ENCODE data around the gene WASF3. TPM values are rescaled to one million over a fixed set of nuclear protein-coding genes. Genes with fewer than 3 reads are reported as not detected.
A peak's percentile ranks its signal among the peaks of the same experiment; 100 is the strongest.

The WASF3 gene
- total RNA-seq, 1 donor from 2014 or later: 187 TPM

GRCh38 chr13:26561651-26562511, 4.4 kb downstream of the WASF3 start:
- H3K27me3 Mint-ChIP-seq: peaks cover 1% of the 10 kb centered on the region
- peaks cover 30% of the 10 kb centered on the region for H3K4me1 Mint-ChIP-seq (ENCODE audit: low read depth)
- DNase-seq (ENCODE audit: low spot score, unreplicated experiment): no peak
- H3K27ac Mint-ChIP-seq: no peak overlapping the region
- TF ChIP-seq CTCF (IDR thresholded peaks at IDR 0.05; ENCODE audit: unreplicated experiment): no peak
- H3K9me3 Mint-ChIP-seq (ENCODE audit: low read depth): no peaks in the 10 kb centered on the region
- H3K4me3 Mint-ChIP-seq (ENCODE audit: low read depth): no peak overlapping the region
- H3K36me3 Mint-ChIP-seq (ENCODE audit: insufficient read depth): peaks cover 7% of the 10 kb centered on the region

- H3K9me3 Mint-ChIP-seq (ENCODE audit: low read depth): no peaks in the 10 kb centered on the region
- no peaks in the 10 kb centered on the region for H3K27me3 Mint-ChIP-seq
- peaks cover 7% of the 10 kb centered on the region for H3K36me3 Mint-ChIP-seq (ENCODE audit: insufficient read depth)
- TF ChIP-seq CTCF (IDR thresholded peaks at IDR 0.05; ENCODE audit: unreplicated experiment): no peak
- peak overlapping the region; percentile 85 for H3K27ac Mint-ChIP-seq
- H3K4me1 Mint-ChIP-seq (ENCODE audit: low read depth): peaks cover 34% of the 10 kb centered on the region
- H3K4me3 Mint-ChIP-seq (ENCODE audit: low read depth): no peak overlapping the region
- no peak for DNase-seq (ENCODE audit: low spot score, unreplicated experiment)
Measured at GRCh38 chr13:26562512-26562890, 5.0 kb downstream of the WASF3 start.

GRCh38 chr13:26563713-26564112, 6.2 kb downstream of the WASF3 start:
- Mint-ChIP-seq H3K4me1 (ENCODE audit: low read depth) (peaks cover 41% of the 10 kb centered on the region), H3K27me3 (no peaks in the 10 kb centered on the region), H3K27ac (peak overlapping the region; percentile 60), H3K36me3 (ENCODE audit: insufficient read depth) (peaks cover 13% of the 10 kb centered on the region), H3K9me3 (ENCODE audit: low read depth) (peaks cover 7% of the 10 kb centered on the region), H3K4me3 (ENCODE audit: low read depth) (no peak overlapping the region)
- no peak for TF ChIP-seq CTCF (IDR thresholded peaks at IDR 0.05; ENCODE audit: unreplicated experiment)
- no peak for DNase-seq (ENCODE audit: low spot score, unreplicated experiment)

GRCh38 chr13:26568132-26568815, 10.8 kb downstream of the WASF3 start:
- Mint-ChIP-seq H3K9me3 (ENCODE audit: low read depth) (peaks cover 24% of the 10 kb centered on the region), H3K27me3 (no peaks in the 10 kb centered on the region), H3K4me1 (ENCODE audit: low read depth) (peaks cover 31% of the 10 kb centered on the region), H3K27ac (no peak overlapping the region), H3K4me3 (ENCODE audit: low read depth) (no peak overlapping the region), H3K36me3 (ENCODE audit: insufficient read depth) (peaks cover 30% of the 10 kb centered on the region)
- no peak for TF ChIP-seq CTCF (IDR thresholded peaks at IDR 0.05; ENCODE audit: unreplicated experiment)
- DNase-seq (ENCODE audit: low spot score, unreplicated experiment): no peak

- peaks cover 44% of the 10 kb centered on the region for H3K36me3 Mint-ChIP-seq (ENCODE audit: insufficient read depth)
- TF ChIP-seq CTCF (IDR thresholded peaks at IDR 0.05; ENCODE audit: unreplicated experiment): no peak
- no peak overlapping the region for H3K4me3 Mint-ChIP-seq (ENCODE audit: low read depth)
- no peak overlapping the region for H3K27ac Mint-ChIP-seq
- peaks cover 42% of the 10 kb centered on the region for H3K9me3 Mint-ChIP-seq (ENCODE audit: low read depth)
- H3K4me1 Mint-ChIP-seq (ENCODE audit: low read depth): peaks cover 13% of the 10 kb centered on the region
- DNase-seq (ENCODE audit: low spot score, unreplicated experiment): no peak
- H3K27me3 Mint-ChIP-seq: no peaks in the 10 kb centered on the region
Measured at GRCh38 chr13:26571518-26571917, 14.0 kb downstream of the WASF3 start.
